HG03571 (cell line): ENCODE measurements around the gene ARPC5.
"Not testable (repeated sequence)": the region's sequence is repeated elsewhere in the genome, so short reads cannot be mapped to it uniquely, and the experiment has no call there.

Experiments used
- ATAC-seq: cut with Tn5 transposase; IDR thresholded peaks from one replicate; pipeline ENCODE4 v1.9.1; 2021; ENCODE audit not compliant: unreplicated experiment

Gene ARPC5

DNA sequence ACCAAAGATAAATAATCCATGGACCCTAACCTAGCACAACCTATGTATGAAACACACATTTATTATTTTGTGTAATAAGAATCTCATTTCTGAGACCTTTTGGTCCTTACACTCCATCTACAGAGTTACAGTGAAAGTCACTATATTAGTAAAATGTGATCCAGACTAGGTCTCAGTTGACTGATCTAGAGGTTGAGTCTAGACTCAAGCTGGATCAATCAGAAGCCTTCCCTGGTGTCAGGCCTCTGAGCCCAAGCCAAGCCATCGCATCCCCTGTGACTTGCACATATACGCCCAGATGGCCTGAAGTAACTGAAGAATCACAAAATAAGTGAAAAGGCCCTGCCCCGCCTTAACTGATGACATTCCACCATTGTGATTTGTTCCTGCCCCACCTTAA, 22.6 kb downstream of the ARPC5 start:
- ATAC-seq, result not testable (repeated sequence)

DNA sequence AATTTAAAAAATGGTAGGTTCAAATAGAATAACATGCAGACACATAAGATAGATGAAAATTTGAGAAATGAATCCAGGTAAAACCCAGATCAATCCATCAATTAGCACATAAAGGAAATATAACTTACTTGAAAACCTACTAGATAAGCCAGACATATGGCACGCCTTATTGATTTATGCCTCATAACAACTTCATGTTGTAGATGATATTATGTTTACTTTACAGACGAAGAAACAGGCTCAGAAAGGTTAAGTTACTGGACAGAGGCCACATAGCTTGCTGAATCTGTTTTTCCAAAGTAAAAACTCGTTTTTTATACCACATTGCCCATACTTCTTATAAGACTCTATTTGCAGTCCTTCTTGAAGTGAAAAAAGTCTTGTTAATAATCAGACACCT, 23.2 kb downstream of the ARPC5 start:
- no peak for ATAC-seq

DNA sequence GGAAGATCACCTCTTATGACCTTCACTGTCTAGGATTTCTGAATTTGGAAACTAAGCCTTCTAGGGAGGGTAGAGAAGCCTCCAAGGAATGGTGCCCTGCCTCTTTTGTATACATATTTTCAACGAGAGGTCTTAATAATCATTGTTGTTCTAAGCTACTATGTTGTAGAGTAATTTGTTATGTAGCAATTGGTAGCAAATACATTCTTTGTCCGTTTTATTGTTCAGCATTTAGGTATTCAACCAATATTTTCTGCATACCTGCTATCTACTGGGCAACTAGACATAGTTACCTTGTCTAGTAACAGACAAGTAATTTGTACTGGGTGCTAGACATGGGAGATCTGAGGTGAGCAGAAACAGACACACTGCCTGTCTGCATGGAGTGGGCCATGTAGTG, 24.6 kb downstream of the ARPC5 start:
- ATAC-seq, result no peak

DNA sequence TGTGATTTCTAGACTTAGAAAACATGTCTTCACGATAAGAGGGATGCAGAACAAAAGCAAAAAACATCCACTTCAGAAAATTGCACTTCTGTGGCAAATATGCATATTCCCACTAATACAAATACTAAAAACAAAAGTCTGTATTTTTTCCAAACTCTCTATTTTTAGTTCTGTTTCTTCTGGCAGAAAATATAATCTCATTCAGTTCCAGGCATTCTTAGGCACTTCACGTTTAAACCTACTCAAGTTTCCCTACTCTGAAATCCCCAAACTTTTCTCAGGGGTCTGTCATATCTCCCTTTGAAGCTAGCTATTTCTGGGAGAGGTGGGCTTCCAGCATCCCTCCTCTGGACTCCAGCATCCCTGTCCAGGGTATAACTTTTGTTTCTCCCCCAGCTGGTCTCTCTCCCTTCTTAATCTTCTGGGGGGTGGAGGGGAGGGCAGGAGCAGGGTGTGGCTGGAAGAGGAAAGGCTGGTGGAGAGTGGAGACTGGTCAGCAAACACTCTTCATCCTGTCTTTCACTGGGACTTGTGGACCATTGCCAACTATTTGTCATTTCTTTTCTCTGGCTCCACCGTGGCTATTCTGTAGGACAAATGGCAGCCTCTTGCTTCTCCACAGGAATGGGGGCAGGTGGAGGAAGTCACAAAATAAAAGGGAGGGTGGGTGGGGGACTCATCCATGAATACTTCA, 25.7 kb downstream of the ARPC5 start:
- ATAC-seq, result no peak

DNA sequence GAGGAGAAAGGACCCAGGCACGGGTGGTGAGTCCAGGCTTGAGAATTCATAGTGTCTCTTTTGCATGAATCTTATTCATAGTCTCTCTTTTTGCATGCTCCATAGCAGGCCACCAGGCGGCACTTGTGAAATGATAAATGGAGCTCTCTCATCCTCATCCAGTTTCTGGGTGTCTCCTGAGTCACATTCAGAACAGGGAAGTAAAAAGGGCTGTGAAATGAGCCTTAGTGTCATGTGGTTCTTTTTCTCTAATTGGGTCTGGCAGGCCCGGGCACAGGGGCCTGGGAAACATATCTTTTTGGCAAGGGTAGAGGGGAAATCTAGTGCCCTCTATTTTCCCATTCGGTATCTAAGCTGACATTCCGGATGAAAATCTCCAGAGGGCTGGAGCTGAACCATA, 26.3 kb downstream of the ARPC5 start:
- ATAC-seq, result peak; percentile 35

DNA sequence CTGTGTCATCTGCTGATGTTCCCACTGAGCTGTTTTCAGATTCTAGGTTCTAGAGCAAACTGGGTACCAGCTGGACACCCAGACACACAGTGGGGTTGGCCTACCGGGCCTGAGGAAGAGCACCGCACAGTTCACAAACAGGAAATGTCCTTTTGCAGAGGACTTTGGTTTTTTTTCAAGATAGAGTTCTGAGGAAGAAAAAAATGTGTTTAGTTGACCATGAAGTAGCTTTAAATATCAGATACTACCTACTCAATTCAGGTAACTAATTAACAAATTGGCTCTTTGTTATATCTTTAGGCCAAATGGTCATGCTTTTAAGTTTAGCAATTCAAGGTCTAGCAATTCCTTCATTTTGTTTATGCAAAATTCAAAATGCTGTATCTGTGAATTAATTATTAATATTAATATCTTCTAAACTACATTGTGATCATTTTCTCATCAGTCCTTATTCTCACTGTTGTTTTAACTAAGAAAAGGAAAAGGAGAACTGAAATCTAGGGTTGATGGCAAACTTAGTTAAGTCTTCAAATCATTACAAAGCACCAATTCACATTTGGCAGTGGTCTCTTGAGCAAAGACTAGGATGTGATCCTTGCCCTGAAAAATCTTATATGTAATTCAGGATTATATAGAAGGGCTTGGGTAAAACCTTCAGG, 28.1 kb downstream of the ARPC5 start:
- ATAC-seq, result peak; percentile 61

DNA sequence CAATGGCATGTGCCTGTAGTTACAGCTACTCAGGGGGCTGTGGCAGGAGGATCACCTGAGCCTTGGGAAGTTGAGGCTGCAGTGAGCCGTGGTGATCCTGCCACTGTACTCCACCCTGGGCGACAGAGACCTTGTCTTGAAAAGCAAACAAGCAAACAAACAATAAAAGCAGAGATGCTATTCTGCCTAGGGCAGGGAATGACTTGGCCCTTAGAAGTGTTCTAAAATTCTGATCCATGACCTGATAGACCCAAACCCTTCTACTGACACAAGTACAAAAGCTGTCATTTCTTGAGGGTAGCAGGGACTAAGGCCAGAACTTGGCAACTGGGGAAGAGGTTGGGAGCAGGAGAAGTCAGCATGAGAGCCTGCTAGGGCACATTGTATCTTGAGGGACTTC, 29.7 kb downstream of the ARPC5 start:
- no peak for ATAC-seq

DNA sequence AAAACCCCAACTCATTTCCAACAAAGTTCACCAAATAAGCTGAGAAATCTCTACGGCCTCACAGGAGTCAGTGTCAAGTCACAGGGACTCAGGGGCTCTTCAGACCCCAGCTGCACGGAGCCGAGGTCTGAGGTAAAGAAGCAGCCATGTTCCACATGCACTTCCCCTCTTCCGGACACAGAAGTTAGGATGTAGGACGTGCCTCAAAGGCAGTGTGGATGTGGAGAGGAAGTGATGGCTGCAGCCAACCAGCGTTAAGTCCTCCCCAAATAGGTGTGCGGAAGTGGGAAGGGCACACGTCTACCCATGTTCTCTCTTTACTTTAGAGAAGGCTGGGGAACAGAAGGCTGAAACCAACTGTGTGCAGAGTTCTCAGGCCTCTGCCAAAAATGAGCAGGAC, 30.8 kb downstream of the ARPC5 start:
- no peak for ATAC-seq

DNA sequence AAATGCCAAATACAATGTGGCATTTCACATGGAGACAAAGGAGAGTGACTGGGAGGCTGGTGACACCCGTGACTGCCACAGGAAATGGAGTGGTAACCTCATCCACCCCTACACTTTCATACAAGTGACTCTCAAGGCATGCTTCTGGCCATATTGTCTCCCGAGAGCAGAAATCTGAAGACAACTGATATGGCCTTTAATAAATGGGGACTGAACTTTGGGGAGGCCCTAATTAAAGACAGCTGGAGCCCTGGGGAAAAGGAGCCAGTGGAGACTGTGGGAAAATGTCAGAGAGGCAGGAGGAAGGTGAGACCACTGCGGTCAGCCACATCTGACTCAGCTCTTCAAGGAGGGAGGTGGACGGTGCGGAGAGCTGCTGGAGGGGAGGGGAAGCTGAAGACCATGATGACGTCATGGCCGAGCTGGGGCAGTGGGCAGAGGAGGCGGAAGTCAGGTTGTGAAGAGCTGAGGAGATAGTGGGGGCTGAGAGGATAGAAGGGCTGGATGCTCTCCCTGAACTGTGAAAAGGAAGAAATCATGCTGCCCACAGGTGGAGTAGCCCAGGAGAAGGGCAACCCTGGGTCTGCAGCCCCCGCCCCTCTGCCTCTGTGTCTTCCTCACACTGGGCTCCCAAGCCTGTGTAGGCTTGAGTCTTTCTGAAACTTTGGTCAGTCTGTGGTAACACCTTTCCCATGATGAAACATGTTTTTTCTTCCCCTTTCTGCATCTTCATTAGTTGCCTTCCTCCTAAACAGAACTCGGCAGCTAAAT, 31.4 kb downstream of the ARPC5 start:
- no peak for ATAC-seq

DNA sequence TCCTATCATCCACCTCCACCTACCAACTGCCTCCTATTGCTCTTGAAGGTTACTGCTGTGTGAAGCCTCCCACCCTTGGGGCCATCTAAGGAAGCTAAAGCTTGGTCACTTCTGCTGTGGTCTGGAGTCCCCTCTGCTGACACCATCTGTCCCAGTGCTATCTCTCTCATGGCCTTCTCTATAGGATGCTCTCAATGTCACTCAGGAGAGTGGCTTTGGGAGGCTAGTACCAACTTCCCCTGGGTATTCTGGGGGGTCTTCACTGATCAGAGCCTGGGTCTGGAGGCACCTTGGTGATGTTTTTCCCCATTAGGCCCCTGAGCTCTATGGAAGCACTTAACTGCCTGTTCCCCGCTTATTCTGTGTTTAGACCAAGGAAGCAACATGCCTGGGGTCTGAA, 33.1 kb downstream of the ARPC5 start:
- ATAC-seq, result no peak

DNA sequence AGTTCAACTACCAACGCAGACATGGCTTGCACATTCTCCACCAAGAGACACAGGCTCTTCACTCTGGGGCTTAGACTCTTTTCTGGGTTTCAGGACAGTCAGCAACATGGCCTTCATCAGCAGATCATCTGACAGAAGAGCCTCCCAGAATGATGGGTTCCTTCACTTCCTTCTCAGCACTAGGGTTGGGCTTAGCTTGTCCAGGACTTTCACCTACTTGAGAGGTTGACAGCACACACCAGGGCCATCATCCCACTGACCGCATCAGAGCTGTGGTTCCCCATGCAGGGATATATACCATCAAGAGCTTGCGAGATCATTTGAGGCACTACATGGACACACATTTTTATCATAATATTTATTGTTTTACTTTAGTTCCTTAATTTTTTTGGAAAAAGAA, 34.9 kb downstream of the ARPC5 start:
- ATAC-seq, result no peak

DNA sequence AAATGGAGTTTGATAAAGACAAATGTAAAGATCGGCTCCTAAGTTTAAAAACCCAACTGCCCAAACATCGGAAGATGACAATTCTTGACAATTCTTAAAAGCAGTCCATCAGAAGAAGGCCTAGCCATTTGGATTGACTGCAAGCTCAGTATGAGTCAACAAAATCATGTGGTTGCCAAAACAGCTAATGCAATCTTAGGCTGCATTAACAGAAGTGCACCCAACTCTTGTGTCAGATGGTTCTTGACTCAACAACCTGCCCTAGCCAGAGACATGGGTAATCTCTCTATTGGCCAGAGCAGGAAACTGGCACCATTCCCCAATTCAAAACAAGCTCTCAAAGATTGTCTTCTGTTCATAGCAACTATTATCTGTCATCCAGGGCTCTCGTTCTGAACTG, 35.4 kb downstream of the ARPC5 start:
- ATAC-seq, result no peak

DNA sequence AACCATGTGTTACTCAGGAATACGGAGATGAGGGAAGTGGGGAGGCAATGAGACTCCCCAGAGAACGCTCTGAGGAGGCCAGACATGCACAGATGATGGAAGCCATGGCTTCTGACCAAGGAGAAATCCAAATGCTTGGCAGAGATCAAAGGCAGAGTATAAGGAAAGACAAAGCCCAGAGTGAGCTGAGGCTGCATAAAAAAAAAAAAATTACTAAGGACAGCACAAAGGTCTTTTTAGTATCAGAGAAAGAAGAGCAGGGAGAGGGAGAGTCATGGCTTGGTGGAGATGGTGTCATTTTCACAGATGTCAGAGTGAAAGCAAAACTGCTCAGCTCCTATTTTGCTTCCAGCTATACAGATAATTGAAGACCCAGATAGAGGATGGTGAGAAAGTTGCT, 37.2 kb downstream of the ARPC5 start:
- peak; percentile 62 for ATAC-seq

DNA sequence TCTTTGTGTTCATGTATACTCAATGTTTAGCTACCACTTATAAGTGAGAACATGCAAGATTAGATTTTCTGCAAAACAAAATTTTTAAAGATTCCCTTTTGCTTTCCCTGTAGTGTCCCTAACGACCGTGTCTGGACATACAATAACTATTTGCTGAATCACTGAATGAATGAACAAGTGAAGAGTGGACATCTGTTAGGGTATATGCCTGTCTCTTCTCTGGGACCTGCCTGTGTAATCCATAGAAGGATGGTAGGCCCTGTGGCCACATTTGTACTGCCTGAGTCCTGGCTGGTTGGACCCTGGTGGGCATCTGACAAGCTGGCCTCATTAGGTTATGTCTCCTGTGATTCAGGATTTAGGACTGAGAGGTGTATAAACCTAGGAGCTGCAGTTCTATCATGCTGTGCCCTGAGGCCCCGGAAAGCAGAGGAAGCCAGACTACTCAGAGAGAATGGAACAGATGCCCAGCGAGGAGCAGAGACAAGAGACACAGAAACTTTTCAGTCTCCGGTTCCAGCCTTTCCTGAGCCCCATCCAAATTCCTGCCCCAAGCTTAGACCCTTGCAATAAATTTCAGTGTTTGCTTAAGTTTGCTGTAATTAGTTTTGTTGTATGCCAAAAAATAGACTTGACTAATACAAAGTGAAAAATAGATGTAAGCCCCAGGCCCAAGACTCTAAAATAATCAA, 37.8 kb downstream of the ARPC5 start:
- no peak for ATAC-seq

DNA sequence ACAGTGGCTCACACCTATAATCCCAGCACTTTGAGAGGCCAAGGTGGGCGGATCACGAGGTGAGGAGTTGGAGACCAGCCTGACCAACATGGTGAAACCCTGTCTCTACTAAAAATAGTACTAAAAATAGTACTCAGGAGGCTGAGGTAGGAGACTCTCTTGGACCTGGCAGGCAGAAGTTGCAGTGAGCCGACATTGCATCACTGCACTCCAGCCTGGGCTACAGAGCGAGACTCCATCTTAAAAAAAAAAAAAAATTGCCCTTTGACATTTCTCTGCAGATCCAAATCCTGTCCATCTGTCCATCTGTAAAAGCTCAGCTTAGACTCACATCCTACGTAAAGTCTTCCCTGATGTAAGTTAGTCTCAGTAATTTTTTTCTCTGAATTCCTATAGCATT, 39.1 kb downstream of the ARPC5 start:
- ATAC-seq, result no peak

DNA sequence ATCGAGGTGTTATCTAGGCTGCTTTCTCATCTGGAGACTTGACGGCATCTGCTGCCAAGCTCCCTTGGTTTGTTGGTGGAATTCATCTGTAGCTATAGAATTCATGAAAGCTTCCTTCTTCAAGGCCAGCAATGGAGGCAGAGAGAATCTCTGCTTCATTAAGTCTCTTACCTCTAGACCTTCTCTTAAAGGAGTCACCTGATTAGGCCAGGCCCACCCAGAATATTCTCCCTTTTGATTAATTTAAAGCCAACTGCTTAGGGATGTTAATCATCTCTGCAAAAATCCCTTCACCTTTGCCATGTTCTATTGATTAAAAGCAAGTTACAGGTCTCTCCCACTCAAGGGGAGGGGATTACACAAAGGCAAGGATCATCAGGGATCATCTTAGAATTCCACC, 40.0 kb downstream of the ARPC5 start:
- ATAC-seq, result no peak

DNA sequence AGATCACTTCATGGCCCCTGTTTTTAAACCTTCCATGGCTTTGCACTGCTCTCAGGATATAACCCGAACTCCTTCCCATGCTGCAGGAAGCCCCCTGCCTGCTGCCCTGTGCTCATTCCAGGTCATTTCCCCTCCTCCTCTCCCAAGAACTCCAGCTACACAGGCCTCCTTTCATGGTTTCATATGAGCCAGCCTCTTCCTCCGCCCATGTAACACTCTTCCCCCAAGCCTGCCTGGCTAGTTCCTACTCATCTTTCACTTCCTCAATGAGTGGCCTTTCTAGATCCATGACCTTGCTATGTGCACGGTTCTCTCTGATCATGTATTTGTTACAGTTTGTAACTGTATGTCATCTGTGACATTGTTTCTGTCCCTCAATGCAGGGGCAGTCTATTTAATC, 42.2 kb downstream of the ARPC5 start:
- ATAC-seq, result peak; percentile 38

DNA sequence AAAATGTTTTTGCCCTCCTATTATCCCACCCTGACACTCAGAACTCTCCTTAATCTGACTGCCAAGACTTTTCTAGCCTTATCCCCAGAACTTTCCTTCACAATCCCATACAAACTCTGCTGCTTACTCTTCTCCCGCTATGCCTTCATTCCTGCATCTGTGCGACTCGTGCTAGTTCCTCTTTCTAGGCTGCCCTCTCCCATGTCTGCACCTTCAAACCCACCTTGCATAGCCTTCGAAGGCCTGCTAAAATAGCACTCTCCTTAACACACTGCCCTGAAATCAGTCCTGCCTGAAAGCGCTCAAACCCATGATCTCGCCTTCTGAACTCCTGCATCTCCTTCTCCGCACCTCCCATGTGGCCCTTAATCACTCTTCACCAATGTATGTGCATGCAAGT, 42.9 kb downstream of the ARPC5 start:
- no peak for ATAC-seq

DNA sequence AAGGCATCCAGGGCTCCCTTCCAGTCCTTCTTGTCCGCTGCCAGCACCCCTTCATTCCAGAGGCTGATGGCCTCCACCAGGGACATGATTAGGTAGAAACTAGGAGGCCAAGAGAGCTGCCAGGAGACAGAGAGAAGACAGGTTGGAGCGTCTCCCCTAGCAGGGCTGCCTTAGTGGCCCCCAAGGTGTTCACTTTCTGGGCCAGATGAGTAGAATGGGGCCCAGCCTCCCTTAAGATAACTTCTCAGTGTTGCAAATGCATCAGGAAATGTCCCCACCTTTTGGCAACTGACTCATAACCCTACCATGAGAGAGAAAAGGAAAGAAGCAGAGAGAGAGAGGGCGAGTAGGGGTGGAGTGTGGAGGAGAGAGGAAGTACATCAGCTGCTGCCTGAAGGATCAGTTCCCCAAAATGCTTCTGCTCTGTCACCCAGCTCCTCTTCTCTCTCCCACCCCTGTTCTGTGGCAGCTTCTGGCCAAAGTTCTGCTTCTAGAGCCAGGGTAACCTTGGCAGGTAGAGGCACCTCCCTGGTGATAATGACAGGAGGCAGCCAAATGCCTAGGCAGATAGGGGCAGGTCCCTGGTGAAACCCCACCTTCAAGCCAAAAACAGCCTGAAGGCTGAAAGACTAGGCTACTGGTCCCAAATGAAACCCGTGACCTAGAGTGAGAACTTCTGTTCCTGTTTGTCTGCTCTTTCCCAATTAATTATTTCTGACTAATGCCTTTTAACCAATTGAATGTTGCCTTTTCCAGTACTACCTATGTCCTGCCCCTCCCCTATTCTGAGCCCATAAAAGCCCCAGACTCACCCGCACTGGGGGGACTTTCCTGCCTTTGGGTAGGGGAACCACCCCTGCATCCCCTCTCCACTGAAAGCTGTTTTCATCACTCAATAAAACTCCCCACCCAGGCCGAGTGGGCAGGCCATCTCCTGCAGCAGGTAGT, 45.1 kb downstream of the ARPC5 start, which contains the start of gene NCF2:
NCF2 (minus strand) TSS at position 216 of the 948 bp plus-strand sequence; CDS start at position 86, 130 bp downstream.
- peak; percentile 83 for ATAC-seq

DNA sequence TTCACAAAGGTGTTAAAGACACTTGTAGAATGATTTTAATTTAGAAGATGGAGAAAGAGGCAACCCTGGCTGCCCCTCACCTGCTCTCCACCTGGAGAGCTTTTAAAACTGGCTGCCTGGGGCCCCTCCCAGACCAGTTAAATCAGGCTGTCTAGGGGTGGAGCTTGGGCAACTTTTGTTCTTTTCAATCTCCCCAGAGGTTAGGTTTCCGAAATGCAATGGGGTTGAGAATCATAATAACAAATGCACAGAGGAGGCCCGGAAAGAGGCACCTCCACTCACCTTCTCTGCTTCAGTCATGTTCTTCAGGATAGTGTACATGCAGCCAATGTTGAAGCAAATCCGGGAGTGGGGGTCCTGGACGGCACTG, 45.7 kb downstream of the ARPC5 start:
- ATAC-seq, result peak; percentile 21
